ENCODE data around the gene PPP6R2.

Gene PPP6R2

DNA sequence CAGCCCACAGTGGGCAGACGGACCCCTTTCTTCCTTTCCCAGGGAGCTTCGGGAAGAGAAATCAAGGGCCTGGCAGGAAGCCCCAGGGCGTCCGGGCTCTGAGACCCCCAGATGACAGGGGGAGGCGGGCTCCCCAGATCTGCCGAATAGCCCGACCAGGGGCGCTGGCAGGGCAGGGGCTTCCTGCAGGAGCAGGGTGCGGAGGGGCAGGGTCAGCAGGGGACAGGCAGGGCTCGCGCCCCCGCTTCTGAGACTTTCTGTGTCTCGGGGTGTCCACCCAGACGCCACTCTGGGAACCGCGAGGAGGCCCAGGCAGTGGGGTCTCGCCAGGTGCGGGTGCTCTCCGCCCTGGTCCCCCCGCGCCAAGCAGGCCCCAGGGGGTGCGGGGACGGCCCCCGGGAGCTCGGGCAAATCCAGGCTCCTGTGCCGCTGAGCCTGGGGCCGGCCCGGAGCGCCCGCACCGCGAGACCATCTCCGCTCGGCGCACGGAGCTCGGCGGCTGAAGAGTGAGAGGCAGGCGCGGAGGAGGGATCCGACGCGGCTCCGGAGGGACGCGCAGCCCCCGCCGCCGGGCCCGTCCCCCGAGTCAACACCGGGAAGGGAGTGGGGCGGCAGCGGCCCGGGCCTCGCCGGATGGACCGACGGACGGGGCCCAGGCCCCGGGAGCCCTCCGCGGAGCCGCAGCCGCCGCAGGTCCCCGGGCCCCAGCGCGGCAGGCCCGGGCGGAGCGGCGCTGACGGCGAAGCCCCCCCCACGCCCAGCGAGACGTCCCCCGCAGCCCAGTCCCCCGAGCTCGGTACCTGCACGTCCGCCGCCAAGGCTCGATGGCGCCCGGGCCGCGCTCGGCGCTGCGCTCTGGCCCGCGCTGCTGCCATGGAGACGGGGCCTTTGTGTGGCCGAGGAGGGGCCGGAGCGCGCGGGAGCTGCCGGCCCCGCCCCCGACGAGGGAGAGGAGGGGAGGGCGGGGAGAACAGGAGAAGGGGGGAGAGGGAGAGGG is 36.1 kb upstream of the PPP6R2 start, which contains the start of gene PLXNB2:
Gene PLXNB2, minus strand, starts transcription at position 894 of the 997 bp plus-strand sequence. CDS start 17,062 bp downstream, outside the sequence.
- DNase-seq = no peak

DNA sequence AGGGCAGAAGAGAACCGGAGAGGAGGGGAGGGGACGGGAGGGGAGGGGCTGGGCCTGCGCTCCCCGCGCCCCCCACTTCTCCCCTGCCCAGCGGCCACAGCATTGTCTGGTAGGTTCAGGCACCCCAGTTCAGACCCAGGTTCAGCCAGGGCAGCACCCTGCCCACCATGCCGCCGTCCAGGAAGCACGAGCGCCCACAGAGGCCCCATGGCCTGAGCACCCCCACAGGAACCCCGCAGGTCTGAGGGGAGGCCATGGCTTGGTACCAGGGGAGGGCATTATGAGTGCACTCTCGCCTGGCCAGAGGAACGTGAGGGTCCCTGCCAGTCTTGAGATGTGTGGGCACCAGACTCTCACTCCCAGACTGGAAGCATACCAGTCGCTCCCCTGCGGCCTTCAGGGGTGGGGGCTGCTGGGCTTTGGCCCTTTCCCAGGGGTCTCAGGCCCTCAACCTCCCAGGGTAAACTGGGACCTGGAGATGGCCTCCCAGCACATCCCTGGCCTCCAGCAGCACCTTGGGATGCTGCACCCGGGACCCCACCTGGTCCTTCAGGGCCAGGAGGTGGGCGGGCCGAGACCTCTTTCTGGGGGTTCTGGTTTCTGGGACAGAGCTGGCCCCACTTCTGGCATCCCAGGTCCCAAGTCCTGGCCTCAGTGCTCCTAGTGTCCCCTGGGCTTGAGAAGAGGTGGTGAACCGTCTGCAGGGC is 35.1 kb upstream of the PPP6R2 start:
- DNase-seq = no peak

DNA sequence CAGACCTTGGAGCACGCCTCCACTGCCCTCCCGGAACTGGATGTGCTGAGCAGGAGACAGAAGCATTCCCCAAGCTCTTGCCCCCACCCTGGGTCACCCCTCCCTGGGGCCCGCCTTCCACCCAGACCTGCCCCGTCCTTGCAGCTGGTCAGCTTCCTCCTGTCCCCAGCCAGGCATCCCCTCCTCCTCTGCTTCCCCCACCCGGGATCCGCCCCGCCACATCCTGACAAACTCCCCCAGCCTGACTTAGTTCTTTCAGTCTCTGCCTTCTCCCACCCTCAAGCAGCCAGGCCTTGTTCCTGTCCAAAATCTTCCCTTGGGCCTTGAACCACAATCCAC is 34.6 kb upstream of the PPP6R2 start:
- DNase-seq = no peak

DNA sequence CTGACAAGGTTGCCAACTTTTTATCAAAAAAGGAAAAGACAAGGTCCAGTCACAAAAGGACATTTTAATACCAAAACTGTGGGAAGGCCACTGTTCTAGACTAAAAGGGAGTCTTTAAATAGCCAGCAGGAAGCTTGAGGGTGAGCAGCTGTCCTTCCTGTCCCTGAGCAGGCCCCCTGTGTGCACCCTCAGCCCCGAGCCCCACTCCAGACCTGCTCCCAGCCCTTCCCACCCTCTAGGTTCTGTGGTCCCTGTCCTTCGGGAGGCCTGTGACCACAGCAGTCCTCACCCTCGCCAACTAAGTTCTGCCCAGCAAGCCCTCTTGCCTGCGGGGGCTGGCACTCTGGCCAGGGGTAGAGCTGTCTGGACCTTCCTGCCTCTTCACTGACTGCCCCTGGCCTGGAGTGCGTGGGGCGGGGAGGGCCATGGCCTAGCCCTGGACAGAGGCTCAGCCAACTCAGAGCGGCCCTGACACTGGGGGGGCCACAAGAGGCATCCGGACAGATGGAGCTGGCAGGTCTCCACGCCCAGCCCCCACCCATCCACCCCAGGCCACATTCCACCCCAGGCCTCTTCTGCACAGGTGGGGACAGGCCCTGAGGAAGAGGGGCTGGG is 34.0 kb upstream of the PPP6R2 start:
- DNase-seq = no peak

DNA sequence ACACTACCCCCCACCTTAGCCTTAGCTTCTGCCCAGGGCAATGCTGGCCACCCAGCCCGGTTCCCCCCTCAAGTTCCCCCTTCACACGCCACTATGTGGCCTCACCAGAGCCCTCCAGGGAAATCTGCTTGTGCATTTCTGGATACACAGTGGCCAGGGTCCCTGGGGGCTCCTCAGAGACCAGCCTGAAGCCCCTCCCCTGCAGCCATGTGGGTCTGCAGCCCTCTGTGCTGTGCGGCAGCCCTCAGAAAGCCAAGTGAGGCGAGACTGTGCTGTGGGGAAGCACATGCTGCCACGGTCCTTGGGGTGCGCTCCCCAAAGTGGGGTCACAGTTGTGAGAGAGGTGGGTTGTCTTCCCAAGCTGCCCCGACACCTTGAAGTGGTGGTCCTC is 33.5 kb upstream of the PPP6R2 start:
- no peak for DNase-seq

DNA sequence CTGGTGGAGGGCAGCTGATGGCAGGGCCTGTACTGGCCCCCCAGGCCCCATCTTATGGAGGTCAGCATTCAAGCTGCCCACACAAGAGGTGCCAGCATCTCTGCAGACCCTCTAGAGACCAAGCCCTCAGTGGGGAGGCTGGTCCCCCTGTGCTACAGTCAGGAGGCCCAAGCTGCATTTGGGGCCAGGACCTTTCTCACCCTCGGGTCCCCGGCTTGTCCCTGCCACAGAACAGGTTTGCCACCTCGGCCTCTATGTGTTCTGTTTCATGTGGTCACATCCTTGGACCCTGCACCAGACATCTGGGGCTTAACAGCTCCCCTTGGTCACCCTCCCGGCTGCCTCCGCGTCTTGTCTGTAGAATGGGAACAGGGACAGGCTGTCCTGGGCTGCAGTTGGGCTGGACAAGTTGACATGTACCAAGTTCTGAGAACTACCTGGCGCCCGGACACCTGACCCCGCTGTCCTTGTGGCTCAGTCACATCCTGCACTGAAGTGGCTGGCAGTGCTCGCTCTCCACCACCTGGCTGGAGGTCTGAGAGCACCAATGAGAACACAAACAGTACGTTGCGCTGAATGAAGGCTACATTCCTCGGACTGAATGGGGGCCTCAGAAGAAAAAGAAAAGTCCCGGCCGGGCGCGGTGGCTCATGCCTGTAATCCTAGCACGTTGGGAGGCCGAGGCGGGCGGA is 33.0 kb upstream of the PPP6R2 start:
- DNase-seq = no peak

DNA sequence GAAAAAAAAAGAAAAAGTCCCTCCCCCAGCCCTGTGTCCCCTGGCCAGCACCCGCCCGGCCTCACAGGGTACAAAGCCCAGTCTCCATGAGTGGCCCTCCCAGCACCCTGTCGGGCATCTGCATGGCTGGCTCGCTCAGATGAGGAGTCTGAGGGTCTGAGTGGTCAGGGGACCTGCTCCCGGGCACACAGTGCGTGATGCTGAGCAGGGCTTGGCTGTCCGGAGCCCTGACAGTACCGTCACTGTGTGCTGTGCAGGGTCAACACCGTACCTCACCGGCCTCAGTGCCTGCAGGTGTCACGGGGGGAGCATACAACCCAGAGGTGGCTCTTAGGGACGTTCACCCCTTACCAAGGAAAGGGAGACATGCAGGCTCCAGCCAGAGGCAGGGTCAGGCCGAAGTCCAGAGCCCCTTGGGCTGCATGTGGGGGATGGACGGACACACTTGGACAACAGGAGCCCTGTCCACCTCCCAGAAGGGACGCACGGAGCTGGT is 32.1 kb upstream of the PPP6R2 start:
- no peak for DNase-seq

DNA sequence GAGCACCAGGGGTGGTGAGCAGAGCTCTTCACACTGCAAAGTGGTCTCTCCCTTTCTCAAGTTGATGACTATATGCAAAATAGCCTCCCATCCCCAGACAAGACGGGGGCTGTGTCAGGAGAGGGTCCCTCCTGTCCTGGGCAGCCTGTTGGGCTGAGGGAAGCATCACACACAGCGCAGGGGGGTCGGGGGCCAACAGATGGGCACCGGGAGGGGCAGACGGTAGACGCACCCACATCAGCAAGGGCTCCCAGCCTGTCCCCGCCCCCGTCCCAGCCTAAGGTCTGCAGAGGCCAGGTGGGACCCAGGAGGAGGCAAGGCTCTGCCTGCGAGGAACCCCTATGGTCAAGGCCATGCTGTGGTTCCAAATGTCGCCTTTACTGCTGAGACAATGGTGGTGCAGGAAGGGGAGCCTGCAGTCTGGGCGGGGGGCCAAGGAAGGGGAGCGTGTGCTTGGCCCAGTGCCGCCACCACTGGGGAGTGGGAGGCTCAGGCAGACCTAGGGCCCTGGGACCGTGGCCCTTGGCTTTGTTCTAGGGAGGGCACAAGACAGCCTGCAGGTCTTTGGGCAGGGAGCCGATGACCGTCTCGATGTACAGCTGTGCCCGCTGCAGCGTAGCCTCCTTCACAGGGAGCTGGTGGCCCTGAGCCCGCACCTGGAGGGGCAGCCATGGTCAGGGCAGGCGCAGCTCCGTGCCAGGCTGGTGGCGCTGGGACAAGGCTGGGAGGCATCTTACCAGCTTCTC is 31.3 kb upstream of the PPP6R2 start:
- DNase-seq = no peak

DNA sequence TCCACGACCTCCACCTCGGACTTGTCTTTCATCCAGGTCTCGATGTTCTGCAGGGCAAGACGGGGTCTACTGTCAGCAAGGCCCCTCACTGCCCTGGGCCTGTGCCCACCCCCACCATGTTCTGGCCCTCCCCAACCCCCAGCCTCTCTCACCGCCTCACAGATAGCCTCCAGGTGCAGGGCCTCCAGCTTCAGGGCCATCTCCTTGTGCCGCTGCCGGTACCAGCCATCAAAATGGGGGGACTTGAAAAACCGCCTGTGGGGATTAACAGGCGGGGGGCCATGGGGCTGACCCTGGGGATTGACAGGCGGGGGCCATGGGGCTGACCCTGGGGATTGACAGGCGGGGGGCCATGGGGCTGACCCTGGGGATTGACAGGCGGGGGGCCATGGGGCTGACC is 30.8 kb upstream of the PPP6R2 start:
- no peak for DNase-seq

DNA sequence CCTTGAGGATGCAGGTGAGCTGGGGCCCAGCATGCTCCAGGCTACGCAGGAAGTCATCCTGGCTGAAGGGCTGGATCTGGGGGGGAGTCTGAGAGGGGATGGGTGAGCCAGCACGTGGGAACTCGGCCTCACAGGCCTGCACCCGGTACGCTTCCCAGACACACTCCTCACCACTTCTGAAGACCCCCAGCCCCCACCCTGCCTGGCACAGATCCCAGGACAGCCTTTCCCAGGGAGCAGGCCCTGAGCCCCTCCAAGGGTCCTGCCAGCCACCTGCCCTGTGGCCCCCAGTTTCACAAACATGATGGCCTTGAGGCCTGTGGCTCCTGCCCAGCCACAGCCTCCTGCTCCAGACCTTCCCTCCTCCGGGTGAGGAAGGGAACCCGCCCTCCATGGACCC is 30.1 kb upstream of the PPP6R2 start:
- DNase-seq = no peak

DNA sequence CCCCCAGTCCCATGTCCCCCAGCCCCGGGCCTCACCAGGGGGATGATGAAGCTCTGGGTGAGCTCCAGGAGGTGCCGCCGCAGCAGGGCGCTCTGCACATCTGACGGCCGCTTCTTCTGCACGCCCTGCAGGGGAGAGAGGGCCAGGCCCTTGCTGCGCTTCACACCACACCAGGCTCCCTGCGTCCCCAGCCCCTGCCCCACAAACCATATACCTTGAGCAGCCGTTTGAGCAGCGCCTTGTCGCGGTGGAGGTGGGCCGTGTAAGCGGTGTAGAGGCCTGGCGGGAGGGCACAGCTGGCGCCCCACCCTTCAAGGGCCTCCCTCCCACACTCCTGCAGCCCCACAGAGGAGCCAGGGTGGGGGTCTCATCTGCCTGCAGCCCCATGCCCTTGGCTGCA is 29.5 kb upstream of the PPP6R2 start:
- DNase-seq = no peak

DNA sequence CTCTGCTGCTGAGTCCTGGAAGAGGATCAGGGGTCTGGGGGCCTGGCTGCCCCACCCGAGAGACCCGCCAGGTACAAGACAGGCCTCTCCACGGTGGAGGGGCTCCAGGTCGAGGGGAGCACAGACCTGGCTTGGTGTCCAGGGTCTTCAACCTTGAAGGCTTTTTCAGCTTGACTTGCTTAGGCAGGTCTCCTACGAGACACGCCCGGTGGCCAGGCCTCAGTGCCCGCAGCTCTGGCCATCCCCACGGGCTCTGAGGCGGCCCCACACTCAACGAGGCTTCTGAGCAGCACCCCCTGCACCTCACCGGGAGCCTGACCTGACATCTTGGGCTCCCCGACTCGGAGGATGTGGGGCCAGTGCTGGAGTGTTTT is 29.1 kb upstream of the PPP6R2 start:
- DNase-seq = no peak

DNA sequence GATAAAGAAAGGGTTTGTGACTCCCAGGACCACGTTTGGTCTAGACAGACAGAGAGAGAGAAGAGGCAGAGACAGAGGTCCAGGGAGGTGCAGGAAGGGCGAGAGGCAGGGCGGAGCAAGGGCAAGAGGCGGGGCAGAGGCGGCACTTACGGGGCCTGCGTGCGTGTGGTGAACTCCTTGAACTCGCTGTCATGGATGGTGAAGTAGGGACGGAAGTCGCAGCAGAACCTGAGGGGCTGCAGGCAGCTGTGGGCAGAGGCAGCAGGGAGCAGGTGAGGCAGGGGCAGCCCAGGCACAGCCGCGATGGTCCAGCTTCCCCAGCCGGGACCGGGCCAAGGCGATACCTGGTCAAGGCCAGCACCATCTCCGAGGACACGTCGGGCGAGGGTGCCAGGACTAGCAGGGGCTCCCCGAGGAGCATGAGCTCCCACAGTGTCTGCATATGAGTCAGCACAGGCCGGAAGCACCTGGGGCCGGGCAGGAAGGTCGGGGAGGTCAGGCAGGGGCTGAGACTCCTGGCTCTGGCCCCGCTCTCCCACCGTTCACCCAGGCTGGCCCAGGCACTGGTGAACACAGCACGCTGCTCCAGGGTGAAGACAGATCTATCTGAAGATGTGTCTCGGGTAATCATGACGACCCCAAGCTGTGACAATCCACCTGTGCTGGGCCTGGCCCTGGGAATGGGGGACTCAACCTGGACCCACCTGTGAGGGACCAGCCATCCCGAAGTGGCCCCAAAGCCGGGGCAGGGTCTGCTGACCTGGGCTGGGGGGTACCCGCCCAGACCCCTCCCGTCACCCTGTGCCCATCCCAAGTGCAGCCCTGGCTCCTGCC is 28.5 kb upstream of the PPP6R2 start:
- DNase-seq = peak; percentile 71

DNA sequence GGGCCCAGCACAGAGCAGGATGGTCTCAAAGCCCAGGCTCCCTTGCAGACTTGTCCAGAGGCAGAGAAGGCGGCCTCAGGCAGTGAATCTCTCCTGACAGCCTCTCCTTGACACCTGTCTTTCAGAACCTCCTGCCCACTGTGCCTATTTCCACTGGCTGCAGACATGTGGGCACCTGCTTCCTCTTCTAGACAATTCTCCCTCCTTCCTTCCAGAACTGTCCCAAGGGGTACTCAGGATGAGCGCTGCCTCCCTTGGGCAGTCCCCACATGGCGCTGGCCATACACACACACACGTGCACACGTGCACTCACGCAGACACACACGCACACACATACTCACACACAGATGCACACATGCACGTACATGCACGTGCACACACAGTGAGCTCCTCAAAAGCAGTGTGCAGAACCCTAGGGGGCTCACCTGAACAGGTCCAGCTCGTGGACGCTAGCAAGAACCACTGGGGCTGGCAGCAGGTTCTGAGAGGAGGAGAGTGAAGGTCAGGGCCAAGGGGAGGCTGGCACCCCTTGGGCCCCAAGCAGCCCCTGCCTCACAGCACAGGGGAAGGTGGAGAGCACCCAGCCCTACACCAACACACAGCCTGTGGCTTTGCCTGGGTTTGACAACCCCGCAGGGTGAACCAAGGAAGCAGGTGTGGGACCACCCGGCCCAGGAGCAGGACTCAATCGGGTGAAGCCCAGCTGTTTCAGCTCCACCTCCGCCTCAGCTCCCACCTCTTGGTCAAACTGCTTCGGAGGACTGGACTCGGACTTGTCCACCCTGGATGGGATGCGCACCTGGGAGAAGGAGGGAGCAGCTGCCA is 27.6 kb upstream of the PPP6R2 start:
- DNase-seq = no peak

DNA sequence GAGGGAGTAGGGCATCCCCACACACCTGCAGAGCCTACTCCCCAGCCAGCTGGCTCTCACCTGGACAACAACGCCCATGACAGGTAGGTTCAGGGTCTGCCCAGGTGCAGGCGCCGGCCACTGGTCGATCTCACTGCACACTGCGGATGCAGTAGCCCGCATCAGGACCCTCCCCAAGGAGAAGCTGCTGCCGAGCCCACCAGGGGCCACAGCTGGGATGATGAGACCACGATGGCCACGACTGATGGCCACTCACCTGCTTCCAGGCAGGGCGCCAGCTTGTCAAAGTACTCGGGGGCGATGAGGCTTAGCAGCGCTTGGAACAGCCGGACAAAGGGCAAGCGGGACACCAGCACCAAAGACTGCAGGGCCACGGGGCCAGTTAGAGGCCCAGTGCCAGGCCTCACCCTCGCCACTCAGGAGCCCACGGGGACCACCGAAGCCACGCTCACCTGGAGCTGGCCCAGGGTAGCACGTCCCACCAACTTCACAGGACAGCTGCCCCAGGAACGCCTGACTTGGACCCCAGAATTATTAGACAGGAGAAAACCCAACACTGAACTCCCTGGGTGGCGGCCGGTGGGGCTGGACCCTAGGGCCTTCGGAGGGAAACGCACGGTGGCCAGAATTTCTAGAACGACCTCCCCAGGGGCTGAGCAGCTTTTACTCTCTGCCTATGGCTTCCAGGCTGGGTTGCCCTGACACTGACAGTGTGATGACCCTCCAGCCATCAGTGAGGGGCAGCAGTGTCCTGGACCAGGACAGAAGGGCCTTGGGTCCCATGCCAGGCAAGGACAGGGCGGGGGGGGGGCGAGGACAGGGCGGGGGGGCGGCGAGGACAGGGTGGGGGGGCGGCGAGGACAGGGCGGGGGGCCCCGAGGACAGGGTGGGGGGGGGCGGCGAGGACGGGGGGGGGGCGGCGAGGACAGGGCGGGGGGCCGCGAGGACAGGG is 26.7 kb upstream of the PPP6R2 start:
- DNase-seq = no peak

DNA sequence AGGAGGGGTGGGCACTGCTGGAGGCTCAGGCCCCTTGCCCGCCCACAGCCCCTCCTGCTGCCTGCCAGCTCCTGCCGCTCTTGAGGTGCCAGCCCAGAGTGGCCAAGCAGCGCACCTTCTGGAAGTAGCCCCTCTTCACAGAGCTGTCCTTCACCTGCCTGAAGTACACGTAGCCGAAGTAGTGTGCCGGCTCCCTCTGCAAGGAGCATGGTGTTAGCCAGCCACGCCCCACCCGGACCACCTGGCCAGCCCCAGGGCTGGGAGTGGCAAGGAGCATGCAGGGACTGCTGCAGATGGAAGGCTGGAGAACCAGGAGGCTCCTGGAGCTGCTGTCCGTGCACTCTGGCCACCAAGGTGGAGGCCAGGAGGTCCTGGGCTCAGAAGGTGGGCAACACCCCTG is 25.9 kb upstream of the PPP6R2 start:
- DNase-seq = no peak

DNA sequence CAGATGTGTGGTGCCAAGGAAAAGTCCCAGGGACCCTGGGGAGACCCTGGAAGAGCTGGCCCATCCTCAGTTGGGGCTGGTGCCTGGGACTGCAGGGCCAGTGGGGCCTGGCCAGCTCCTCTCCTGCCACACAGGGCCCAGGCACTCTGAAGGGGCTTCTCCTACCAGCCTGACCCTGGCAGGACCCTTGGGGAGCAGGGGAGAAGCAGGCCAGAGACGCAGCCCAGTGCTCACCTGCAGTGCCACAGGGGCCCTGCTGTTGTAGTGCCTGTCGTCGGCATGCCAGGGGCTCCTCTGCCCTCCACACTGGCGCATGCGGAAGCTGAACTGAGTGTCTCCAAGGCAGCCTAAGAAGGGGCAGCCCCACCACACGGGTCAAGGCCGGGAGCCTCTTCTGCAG is 25.5 kb upstream of the PPP6R2 start:
- no peak for DNase-seq

DNA sequence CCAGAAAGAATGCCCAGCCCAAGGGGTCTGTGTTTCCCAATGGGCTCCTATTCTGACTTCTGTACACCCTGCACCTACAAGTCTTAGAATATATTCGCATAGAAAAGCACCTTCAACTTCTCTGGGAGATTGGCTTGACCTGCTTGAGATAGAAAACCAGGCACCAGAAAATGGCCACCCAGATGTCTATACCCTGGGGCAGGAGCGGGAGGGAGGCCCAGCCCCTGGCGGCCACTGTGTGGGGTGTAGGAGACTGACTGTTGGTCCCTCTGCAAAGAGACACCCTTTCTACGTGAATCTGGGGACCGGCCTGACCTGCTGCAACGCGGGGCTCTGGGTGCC is 24.8 kb upstream of the PPP6R2 start:
- DNase-seq = no peak

DNA sequence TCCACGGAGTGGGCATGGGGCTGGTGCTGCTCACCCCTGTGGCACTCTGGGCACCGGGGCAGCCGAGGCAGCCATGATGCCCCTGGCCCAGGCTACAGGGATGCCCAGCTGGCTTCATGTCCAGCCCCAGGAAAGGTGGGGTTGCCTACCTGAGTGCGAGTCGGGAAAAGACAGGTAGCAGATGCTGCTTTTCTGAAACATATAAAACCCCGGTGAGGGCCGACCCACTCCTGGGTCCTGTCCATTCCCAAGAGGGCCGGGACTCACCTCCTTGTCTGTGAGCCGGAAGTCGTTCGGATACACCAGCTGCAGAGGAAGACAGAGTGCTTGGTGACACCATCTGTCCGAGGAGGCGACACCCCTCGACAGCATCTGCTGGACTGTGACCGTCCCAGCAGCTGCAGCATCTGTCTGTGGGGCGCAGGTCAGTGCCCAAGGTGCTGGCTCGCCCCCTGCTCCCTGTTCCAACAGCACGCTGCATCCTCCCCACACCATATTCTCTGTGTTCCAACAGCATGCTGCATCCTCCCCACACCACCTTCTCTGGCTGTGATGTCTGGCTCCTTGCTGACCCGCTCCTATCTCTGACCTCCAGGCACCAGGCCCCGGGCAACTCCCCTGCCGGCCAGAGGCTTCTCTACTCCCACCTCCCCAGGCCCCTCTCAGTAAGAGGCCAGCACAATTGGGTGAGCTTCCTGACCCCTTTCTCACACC is 24.3 kb upstream of the PPP6R2 start:
- DNase-seq = no peak
